GM19397 (cell line): Measurements from ENCODE around the gene RBM33.

Experiments used
- ATAC-seq: cut with Tn5 transposase; IDR thresholded peaks from one replicate; pipeline ENCODE4 v1.9.1; 2021; ENCODE audit warnings: mild to moderate bottlenecking, moderate library complexity; ENCODE audit not compliant: unreplicated experiment

RBM33 gene

GRCh38 chr7:155660059-155660757 is 15.7 kb downstream of the RBM33 start:
- peak; percentile 69 for ATAC-seq

GRCh38 chr7:155660758-155661093 is 16.3 kb downstream of the RBM33 start:
- peak; percentile 54 for ATAC-seq

GRCh38 chr7:155662343-155663043 is 18.0 kb downstream of the RBM33 start:
- ATAC-seq = no peak

GRCh38 chr7:155663937-155664336 is 19.5 kb downstream of the RBM33 start:
- ATAC-seq = no peak

GRCh38 chr7:155665079-155665956 is 20.9 kb downstream of the RBM33 start:
- no peak for ATAC-seq

- no peak for ATAC-seq
Measured at GRCh38 chr7:155665957-155666287, 21.5 kb downstream of the RBM33 start.

- no peak for ATAC-seq
Measured at GRCh38 chr7:155667241-155667829, 22.9 kb downstream of the RBM33 start.

GRCh38 chr7:155669717-155670505 is 25.4 kb downstream of the RBM33 start:
- ATAC-seq = no peak

- no peak for ATAC-seq
Measured at GRCh38 chr7:155670521-155670920, 26.1 kb downstream of the RBM33 start.

GRCh38 chr7:155674556-155674955 is 30.1 kb downstream of the RBM33 start:
- ATAC-seq = no peak

- no peak for ATAC-seq
Measured at GRCh38 chr7:155676052-155676451, 31.6 kb downstream of the RBM33 start.

GRCh38 chr7:155677688-155678087 is 33.2 kb downstream of the RBM33 start:
- ATAC-seq = no peak

- no peak for ATAC-seq
Measured at GRCh38 chr7:155680124-155680523, 35.7 kb downstream of the RBM33 start.

GRCh38 chr7:155680864-155681263 is 36.4 kb downstream of the RBM33 start:
- ATAC-seq = no peak

GRCh38 chr7:155681663-155682062 is 37.2 kb downstream of the RBM33 start:
- ATAC-seq = no peak

- no peak for ATAC-seq
Measured at GRCh38 chr7:155682484-155682883, 38.0 kb downstream of the RBM33 start.

GRCh38 chr7:155683098-155683497 is 38.6 kb downstream of the RBM33 start:
- no peak for ATAC-seq

GRCh38 chr7:155683714-155684113 is 39.3 kb downstream of the RBM33 start:
- ATAC-seq = no peak

- no peak for ATAC-seq
Measured at GRCh38 chr7:155684543-155684942, 40.1 kb downstream of the RBM33 start.

- ATAC-seq = peak; percentile 80
Measured at GRCh38 chr7:155685070-155685790, 40.8 kb downstream of the RBM33 start.
